Stimulated activated CD4-positive, alpha-beta T cell treated with anti-CD3 and anti-CD28 coated beads, Interleukin-4, amount 100 ng/mL, for 48 hours (primary cell): ENCODE data around the gene NTMT1.

Source experiments
- DNase-seq, 2 donors: peaks; one replicate each; pipeline ENCODE4 v3.0.0-alpha.2; 2020; ENCODE audit warnings: low read depth in 2 of 2

The NTMT1 gene

GRCh38 chr9:129678844-129679243 lies 52.9 kb downstream of the NTMT1 start:
- no peak for DNase-seq

GRCh38 chr9:129679537-129679936 lies 53.6 kb downstream of the NTMT1 start:
- DNase-seq: no peak

GRCh38 chr9:129681924-129682323 lies 56.0 kb downstream of the NTMT1 start:
- no peak for DNase-seq

GRCh38 chr9:129682381-129682780 lies 56.4 kb downstream of the NTMT1 start:
- DNase-seq: no peak

- no peak for DNase-seq
Measured at GRCh38 chr9:129685220-129685932, 59.4 kb downstream of the NTMT1 start.
